DOHH2 (cell line): ENCODE results near the gene MYPN.
A peak's percentile ranks its signal among the peaks of the same experiment; 100 is the strongest.
"Not testable (repeated sequence)": the region's sequence is repeated elsewhere in the genome, so short reads cannot be mapped to it uniquely, and the experiment has no call there.

Experiments
- H3F3A ChIP-seq: fragments of 200-600 bp; sonication (generic), shearing (Covaris generic); 2 replicates; pipeline ENCODE4 v1.6.0; 2016; ENCODE audit warnings: antibody characterized with exemption, mild to moderate bottlenecking; ENCODE audit not compliant: control insufficient read depth, insufficient read depth
- H3K27ac ChIP-seq: fragments of 200-600 bp; sonication (generic); 2 replicates; pipeline ENCODE4 v1.5.1; 2014; ENCODE audit warnings: low read depth, mild to moderate bottlenecking, low read length, moderate library complexity
- H3K27me3 ChIP-seq: fragments of 200-600 bp; sonication (generic); 2 replicates; pipeline ENCODE4 v1.6.1; 2014; ENCODE audit warnings: mild to moderate bottlenecking, low read length, mixed read lengths; ENCODE audit not compliant: control insufficient read depth
- H3K36me3 ChIP-seq: fragments of 200-600 bp; sonication (generic); 2 replicates; pipeline ENCODE4 v1.6.1; 2014; ENCODE audit warnings: mild to moderate bottlenecking, low read length, moderate library complexity, mixed read lengths; ENCODE audit not compliant: control insufficient read depth
- H3K4me1 ChIP-seq: fragments of 200-600 bp; sonication (generic); 2 replicates; pipeline ENCODE4 v1.6.1; 2014; ENCODE audit warnings: mild to moderate bottlenecking, low read length, mixed read lengths; ENCODE audit not compliant: control insufficient read depth
- H3K4me2 ChIP-seq: fragments of 200-600 bp; sonication (generic); 2 replicates; pipeline ENCODE4 v1.6.0; 2014; ENCODE audit warnings: mild to moderate bottlenecking, low read length, moderate library complexity
- H3K4me3 ChIP-seq: fragments of 200-600 bp; sonication (generic); 2 replicates; pipeline ENCODE4 v1.5.1; 2014; ENCODE audit warnings: mild to moderate bottlenecking, low read length, mixed read lengths
- H3K79me2 ChIP-seq: fragments of 200-600 bp; sonication (generic); 2 replicates; pipeline ENCODE4 v1.6.1; 2014; ENCODE audit warnings: mild to moderate bottlenecking, low read length, mixed read lengths; ENCODE audit not compliant: control insufficient read depth
- H3K9me2 ChIP-seq: fragments of 200-600 bp; sonication (generic); replicated peaks from 2 replicates; pipeline ENCODE4 v1.6.1; 2014; ENCODE audit warnings: mild to moderate bottlenecking, low read length, mixed read lengths; ENCODE audit not compliant: control insufficient read depth
- H3K9me3 ChIP-seq: fragments of 200-600 bp; sonication (generic); 2 replicates; pipeline ENCODE4 v1.6.1; 2014; ENCODE audit warnings: antibody characterized with exemption, low read length, mixed read lengths; ENCODE audit not compliant: control insufficient read depth, insufficient read depth
- H4K20me1 ChIP-seq: fragments of 200-600 bp; sonication (generic); 2 replicates; pipeline ENCODE4 v1.6.0; 2014; ENCODE audit warnings: low read depth, mild to moderate bottlenecking, antibody characterized with exemption, low read length, moderate library complexity; ENCODE audit not compliant: control insufficient read depth, insufficient read depth
- EZH2phosphoT487 ChIP-seq: fragments of 200-600 bp; sonication (generic); IDR thresholded peaks from 2 replicates; pipeline ENCODE4 v1.6.1; 2017; ENCODE audit warnings: borderline replicate concordance, mild to moderate bottlenecking, antibody characterized with exemption, low read length, moderate library complexity, mixed read lengths
- TF ChIP-seq, protein P1 (sequence below): fragments of 200-600 bp; sonication (generic); IDR thresholded peaks from one replicate; pipeline ENCODE4 v1.5.1; 2014; ENCODE audit warnings: antibody characterized with exemption, mild to moderate bottlenecking, low read depth, low read length; ENCODE audit not compliant: poor library complexity, severe bottlenecking

Gene MYPN

DNA sequence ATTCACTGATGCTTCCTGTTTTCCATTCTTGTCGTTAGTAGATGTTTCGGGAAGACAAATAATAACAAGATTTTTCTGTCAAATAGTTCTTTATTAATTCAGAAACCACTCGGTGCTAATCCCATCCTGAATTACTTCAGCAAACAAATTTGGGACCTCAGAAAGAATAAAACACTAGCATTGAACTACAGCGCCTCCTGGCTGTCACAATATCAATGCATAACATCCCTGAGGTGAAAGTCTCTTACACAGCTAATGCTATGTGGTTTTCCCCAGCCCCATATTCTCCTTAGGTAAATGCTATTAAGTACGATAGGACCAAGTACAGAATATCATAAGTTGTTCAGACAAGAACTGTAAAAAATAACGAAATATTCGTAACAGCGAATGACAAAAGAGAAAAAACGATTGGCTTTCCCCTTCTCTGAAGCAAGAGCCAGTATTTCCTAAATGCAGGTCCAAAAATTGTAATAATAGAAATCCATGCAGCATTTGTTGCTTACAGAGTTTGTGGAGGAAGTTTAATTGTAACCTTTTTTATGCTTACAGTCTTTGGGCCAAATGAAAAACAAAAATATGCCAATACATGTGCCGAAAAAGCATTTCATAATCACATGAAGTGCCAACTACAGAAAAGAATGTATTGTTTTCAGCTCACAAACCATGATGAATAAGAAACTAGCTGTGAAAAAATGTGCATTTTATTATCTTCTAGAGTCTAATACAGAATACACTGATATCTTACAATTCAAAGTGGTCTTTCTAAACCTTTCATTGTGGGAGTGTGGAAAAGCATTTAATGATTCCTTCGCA lies 47.3 kb downstream of the MYPN start:
- H3K27me3 ChIP-seq, result no peaks in the 10 kb centered on the region
- no peaks in the 10 kb centered on the region for H3K79me2 ChIP-seq
- TF ChIP-seq, protein P1, sequence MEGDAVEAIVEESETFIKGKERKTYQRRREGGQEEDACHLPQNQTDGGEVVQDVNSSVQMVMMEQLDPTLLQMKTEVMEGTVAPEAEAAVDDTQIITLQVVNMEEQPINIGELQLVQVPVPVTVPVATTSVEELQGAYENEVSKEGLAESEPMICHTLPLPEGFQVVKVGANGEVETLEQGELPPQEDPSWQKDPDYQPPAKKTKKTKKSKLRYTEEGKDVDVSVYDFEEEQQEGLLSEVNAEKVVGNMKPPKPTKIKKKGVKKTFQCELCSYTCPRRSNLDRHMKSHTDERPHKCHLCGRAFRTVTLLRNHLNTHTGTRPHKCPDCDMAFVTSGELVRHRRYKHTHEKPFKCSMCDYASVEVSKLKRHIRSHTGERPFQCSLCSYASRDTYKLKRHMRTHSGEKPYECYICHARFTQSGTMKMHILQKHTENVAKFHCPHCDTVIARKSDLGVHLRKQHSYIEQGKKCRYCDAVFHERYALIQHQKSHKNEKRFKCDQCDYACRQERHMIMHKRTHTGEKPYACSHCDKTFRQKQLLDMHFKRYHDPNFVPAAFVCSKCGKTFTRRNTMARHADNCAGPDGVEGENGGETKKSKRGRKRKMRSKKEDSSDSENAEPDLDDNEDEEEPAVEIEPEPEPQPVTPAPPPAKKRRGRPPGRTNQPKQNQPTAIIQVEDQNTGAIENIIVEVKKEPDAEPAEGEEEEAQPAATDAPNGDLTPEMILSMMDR, result peak; percentile 90
- no peak for TF ChIP-seq EZH2phosphoT487
- H3K4me2 ChIP-seq, result no peak overlapping the region
- H4K20me1 ChIP-seq, result no peaks in the 10 kb centered on the region
- no peak overlapping the region for H3K27ac ChIP-seq
- no peaks in the 10 kb centered on the region for H3K9me3 ChIP-seq
- H3K36me3 ChIP-seq, result no peaks in the 10 kb centered on the region
- H3K9me2 ChIP-seq, result no peaks in the 10 kb centered on the region
- H3K4me3 ChIP-seq, result no peak overlapping the region
- no peaks in the 10 kb centered on the region for H3F3A ChIP-seq
- peaks cover 9% of the 10 kb centered on the region for H3K4me1 ChIP-seq

DNA sequence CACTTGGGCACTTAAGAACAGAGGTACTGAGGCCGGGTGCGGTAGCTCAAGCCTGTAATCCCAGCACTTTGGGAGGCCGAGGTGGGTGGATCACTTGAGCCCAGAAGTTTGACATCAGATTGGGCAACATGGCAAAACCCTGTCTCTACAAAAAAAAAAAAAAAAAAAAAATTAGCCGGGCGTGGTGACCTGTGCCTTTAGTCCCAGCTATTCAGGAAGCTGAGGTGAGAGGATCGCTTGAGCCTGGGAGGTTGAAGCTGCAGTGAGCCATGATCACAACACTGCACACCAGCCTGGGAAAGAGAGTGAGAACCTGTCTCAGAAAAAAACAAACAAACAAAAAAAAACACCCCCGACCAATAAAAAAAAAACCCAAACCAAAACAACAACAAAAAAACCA lies 48.2 kb downstream of the MYPN start:
- H3K4me1 ChIP-seq, H3F3A ChIP-seq, H3K4me3 ChIP-seq, H3K9me2 ChIP-seq, H3K4me2 ChIP-seq, H4K20me1 ChIP-seq, H3K36me3 ChIP-seq, H3K9me3 ChIP-seq, H3K79me2 ChIP-seq, H3K27me3 ChIP-seq, H3K27ac ChIP-seq: not testable (repeated sequence)

- Histone ChIP-seq H3K9me3 (no peaks in the 10 kb centered on the region), H3K79me2 (no peaks in the 10 kb centered on the region), H3K4me1 (peaks cover 9% of the 10 kb centered on the region), H3K9me2 (no peaks in the 10 kb centered on the region), H4K20me1 (no peaks in the 10 kb centered on the region), H3K36me3 (no peaks in the 10 kb centered on the region), H3K27me3 (no peaks in the 10 kb centered on the region), H3F3A (no peaks in the 10 kb centered on the region), H3K4me2 (no peak overlapping the region), H3K4me3 (no peak overlapping the region), H3K27ac (no peak overlapping the region)
- no peak for TF ChIP-seq EZH2phosphoT487
- TF ChIP-seq, protein P1, result no peak
Measured at GRCh38 chr10:68158031-68158430, 48.7 kb downstream of the MYPN start.

- H3K27me3 ChIP-seq, result no peaks in the 10 kb centered on the region
- no peak overlapping the region for H3K4me2 ChIP-seq
- no peak for TF ChIP-seq EZH2phosphoT487
- TF ChIP-seq, protein P1, result no peak
Measured at GRCh38 chr10:68163735-68164134, 54.4 kb downstream of the MYPN start.

More at GRCh38 chr10:68163735-68164134, 54.4 kb downstream of the MYPN start:
- Histone ChIP-seq H3K27ac (no peak overlapping the region), H3K4me1 (peaks cover 4% of the 10 kb centered on the region; the same call in 1 of the 2 replicates), H3K4me3 (no peak overlapping the region), H3K79me2 (no peaks in the 10 kb centered on the region), H3F3A (no peaks in the 10 kb centered on the region), H3K36me3 (no peaks in the 10 kb centered on the region), H3K9me3 (no peaks in the 10 kb centered on the region), H3K9me2 (no peaks in the 10 kb centered on the region), H4K20me1 (no peaks in the 10 kb centered on the region)
